NCI-H2227 (cell line): ENCODE measurements around the gene PRR20G.
"Not testable (repeated sequence)": the region's sequence is repeated elsewhere in the genome, so short reads cannot be mapped to it uniquely, and the experiment has no call there.

Experiments
- DNase-seq: peaks from one replicate; lab custom pipeline; 2025; ENCODE audit not compliant: unreplicated experiment; lab: John Stamatoyannopoulos, UW

PRR20G gene

GRCh38 chr3:127287840-127288239 lies at the start of gene PRR20G:
TSS of gene PRR20G (minus strand) at chr3:127288046. CDS start at chr3:127287365, 681 bp downstream.
- no peak for DNase-seq

- DNase-seq, result no peak
Observed at GRCh38 chr3:127337001-127337400, 49.2 kb upstream of the PRR20G start.

GRCh38 chr3:127336101-127336500 lies 48.3 kb upstream of the PRR20G start:
- DNase-seq, result no peak

DNA sequence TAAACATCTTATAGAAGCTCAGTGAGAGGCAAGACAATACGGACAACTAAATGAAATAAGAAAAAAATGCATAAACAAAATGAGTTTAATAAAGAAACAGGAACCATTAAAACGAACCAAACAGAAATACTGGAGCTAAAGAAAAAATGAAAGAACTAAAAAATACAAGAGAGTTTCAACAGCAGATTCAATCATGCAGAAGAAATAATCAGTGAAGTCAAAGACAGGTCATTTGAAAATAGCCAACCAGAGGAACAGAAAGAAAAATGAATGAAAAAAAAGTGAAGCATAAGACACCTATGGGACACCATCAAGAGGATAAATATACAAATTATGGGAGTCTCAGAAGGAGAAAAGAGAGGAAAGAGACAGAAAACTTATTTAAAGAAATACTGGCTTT lies 42.5 kb upstream of the PRR20G start:
- no peak for DNase-seq

DNA sequence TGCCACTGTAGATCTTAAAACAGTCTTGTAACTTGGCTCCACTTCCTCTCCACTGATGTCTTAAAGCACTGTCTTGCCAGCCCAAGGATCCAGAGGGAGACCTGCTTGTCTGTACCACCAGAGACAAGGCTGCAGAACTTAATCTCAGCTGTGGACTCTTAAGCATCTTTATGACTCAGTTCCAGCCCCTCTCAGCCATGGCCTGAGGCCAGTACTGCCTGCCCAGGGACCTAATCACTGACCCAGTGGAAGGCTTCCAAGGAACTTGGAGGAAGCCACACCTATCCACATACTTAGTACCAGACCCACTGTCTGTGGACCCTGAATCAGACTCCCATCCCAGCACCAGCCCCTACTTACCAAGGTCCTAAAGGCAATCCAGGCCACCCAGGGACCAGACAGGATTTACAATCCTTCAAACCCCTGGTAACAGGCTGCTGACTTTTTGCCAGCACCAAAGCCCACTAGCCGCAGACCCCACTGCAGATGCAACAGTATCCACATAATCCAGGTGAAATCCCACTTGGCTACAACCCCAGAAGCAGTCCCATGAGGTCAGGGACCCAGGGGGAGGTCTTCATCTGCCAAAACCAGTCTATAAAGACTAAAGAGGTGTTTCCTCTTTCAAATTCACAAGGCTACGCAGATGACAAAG lies 41.9 kb upstream of the PRR20G start:
- no peak for DNase-seq

DNA sequence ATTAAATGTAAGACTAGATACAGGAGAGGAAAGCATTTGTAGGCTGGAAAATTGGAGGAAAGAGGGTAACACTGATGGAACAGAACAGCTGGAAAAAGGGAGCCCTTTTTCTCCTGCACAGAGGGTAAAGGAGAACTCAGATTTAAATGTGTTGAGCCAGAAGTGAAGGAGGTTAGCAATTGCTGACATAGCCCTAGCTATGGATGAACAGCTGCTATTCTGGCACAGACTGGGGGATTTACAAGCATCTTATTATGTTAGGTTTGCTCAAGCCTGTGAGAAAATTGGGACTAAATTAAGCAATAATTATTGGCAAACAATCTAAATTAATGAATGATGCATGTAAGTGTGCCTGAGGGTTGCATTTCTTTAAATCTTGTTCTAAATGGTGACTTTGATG lies 40.6 kb upstream of the PRR20G start:
- no peak for DNase-seq

DNA sequence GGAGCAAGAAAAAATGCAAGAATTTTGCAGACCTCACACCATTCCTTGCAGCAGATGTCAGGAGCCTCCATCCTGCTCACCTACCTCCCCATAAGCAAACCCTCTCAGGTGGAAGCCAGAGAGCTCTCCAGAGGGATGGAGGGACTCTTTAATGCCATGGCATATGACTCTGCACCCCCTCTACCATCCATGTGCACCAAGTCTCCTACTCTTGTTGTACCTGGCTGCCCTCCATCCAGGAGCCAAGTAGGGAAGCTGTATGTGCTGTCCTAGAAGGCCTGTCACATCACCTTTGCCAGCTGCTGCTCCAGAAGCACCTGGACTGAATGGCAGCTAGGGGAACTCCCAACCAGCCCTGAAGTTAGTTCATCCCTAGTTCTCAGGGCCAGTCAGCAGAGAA lies 38.5 kb upstream of the PRR20G start:
- DNase-seq, result no peak

- DNase-seq, result no peak
Observed at GRCh38 chr3:127325629-127325961, 37.7 kb upstream of the PRR20G start.

- DNase-seq, result no peak
Observed at GRCh38 chr3:127324913-127325628, 37.2 kb upstream of the PRR20G start.

DNA sequence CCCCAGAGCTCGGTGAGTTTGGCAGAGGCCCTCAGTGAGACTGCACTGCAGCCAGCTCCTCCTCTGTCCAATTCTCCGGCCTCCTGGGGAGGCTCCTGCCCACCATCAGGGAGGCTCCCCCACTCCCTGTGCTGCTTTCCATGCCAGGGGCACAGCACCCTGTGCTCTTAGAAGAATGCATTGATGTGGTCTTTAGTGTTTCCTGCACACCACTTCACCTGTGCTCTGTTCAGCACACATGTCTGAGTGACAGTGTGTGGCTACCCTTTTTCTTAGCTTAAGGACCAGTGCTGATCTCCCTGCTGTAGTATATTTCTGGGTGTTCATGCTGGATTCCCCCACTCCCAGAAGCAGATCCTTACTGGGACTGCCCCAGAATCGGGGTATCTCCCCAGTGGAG lies 36.2 kb upstream of the PRR20G start:
- DNase-seq, result no peak

DNA sequence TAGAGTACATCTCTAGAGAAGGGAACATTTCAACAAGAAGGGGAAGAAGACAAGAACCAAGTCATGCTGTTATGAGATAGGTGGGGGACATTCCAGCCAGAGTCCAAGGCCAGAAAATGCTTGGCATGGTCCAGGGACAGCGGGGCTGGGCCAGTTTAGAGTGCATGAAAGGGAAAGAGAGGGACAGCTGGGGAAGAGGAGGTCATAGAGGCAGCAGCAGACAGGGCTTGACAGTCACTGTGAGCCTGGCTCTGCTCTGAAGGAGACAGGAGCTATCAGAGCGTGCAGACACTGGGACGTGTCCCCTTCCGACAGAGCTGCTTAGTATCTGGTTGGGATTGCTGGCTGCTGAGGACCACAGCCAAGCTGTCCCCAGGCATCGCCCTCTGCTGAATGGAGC lies 35.7 kb upstream of the PRR20G start:
- DNase-seq, result no peak

DNA sequence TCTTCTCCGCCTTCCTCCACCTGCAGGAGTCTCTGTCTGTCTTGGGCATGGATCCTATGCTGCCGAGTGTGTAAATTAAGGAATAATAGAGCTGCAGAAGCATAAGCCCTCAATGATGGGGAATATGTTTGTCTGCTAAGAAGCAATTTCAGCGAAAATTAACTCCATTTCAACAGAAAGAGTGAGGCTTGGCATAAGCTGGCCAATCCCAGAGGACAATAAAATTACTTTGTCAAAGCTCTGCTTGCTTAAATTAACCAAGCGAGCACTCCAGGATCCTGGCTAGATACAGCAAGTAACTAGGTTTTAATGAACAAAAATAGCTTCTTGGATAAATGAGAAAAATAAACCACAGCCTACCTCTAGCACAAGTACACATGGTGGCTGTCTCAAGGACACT lies 33.5 kb upstream of the PRR20G start:
- DNase-seq, result no peak

- no peak for DNase-seq
Observed at GRCh38 chr3:127320529-127321121, 32.8 kb upstream of the PRR20G start.

DNA sequence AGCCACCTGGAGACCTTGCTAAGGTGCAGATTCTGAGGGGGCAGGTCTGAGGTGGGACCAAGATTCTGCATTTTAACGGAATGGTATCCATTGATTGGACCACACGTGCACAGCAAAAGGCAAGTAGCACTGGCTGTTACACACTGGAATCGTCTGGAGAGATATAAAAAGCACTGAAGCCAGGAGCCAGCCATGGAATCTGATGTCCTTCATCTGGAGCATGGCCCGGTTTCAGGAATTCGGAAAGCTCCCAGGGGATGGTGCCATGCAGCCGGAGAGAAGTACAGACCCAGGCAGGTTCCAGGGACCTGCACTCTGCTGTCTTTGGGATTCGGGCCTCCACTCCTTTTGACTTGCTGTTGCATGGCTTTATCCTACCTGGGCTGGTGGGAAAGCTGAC lies 28.8 kb upstream of the PRR20G start:
- DNase-seq, result no peak

- no peak for DNase-seq
Observed at GRCh38 chr3:127312818-127313217, 25.0 kb upstream of the PRR20G start.

DNA sequence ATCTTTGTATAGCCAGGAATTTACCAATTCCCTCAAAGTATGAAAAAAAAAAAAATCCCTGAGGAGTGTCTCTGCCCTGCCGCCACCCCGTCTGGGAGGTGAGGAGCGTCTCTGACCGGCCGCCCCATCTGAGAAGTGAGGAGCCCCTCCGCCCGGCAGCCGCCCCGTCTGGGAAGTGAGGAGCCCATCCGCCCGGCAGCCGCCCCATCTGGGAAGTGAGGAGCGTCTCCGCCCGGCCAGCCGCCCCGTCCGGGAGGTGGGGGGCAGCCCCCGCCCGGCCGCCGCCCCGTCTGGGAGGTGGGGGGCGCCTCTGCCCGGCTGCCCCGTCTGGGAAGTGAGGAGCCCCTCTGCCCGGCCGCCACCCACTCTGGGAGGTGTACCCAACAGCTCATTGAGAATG lies 21.0 kb upstream of the PRR20G start:
- not testable (repeated sequence) for DNase-seq

DNA sequence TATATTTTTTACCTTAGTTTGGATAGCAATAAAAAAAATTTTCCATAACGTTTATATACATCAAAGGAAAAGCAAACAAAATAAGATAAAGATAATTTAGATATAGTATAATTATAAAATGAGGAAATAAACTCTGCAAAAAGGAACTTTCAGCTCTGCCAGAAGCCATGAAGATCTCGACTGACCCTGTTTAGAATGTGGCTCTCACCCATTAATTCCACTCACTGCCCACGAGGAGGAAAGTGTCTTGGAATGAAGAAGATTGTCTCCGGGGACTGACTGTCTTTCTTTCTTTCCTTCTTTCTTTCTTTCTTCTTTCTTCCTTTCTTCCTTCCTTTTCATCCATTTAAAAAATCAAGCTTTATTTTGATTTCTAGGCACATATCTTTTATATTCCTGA lies 20.1 kb upstream of the PRR20G start:
- DNase-seq, result no peak

DNA sequence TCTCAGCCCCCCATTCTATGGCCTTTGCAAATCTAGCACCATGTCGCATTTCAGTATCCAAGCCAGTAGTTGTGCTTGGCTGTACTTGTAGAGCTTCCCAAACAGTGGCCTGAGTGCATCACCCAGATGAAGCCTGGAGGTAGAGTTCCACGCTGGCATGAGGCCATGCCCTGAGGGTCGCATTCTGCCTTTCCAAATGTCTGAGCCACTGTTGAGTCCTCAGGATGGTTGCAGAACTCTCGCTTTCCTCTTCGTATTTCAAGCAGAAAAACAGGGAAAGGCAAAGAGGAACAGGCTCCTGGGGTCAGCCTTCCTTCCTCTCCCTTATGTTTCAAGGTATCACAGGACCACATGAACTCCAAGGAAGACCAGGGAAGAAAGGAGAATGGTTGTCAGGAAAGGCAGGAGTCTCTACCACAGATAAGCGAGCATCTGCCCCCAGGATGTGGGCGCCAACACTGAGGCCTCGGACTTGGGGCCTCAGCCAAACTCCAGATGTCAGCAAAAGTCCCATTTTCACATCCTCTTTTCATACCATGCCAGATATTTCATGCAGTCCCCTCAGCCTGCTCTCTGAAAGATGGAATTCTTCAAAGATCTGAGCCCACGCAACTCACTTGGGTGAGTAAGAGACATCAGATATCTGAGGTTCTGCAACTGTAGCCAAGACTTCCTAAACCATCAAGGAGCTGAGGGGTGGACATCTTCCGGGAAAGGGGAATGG lies 19.4 kb upstream of the PRR20G start:
- no peak for DNase-seq

GRCh38 chr3:127306361-127307111 lies 18.7 kb upstream of the PRR20G start:
- no peak for DNase-seq

DNA sequence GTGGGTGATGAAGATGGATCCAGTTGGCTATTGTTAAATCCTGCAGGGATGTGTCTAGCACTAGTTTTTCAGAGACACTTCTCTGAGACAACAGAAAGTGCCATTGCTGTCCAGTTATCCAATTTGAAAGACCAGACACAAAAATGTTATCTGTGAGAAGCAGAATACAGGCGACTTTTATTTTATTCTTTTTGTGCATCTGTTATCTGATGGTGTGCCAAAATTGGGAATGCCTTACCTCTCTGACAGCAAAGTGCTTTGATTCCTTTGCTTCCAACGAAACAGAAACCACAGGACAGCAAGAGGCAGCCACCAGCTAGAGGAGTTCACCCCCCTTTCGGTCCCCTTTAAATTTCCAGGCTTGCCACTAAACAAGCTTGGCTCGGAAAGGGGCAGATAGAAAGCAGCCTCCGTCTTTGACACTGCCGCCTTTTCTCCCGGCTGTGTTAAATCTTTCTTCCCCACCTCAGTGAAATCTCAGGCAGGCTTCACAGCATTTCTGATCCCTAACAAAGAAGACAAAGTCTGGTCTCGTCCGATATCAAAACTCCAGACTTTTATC lies 17.7 kb upstream of the PRR20G start:
- no peak for DNase-seq
